OCI-LY7 (cell line): ENCODE measurements around the gene RLBP1. TPM values are rescaled to one million over a fixed set of nuclear protein-coding genes. Genes with fewer than 3 reads are reported as not detected.

Experiments used
- BruUV-seq: library from RNA; stranded (reverse); fragments of 400-500 nt; replicated peaks from 2 replicates; lab custom pipeline; 2021; lab: Mats Ljungman, UMichigan
- CTCF ChIA-PET: fragments of 300-600 bp; sonication (Branson Sonifier 250); formaldehyde crosslinking; loops from one replicate; lab custom pipeline; 2022; ENCODE audit warnings: antibody characterized with exemption; ENCODE audit not compliant: unreplicated experiment; lab: Charles Lee
- POLR2A ChIA-PET: fragments of 300-600 bp; sonication (Branson Sonifier 250); formaldehyde crosslinking; loops from one replicate; lab custom pipeline; 2022; ENCODE audit warnings: antibody characterized with exemption; lab: Charles Lee
- DNase-seq: peaks from one replicate; pipeline ENCODE4 v3.0.0-alpha.2; 2015; ENCODE audit warnings: low spot score
- H2AFZ ChIP-seq: fragments of 200-600 bp; sonication (generic), shearing (Covaris generic); 2 replicates; pipeline ENCODE4 v1.6.1; 2014; ENCODE audit warnings: mild to moderate bottlenecking, antibody characterized with exemption, low read length, moderate library complexity
- H3K27ac ChIP-seq: fragments of 200-600 bp; sonication (generic); 2 replicates; pipeline ENCODE4 v1.5.1; 2014; ENCODE audit warnings: mixed run types, low read depth, mild to moderate bottlenecking, moderate library complexity, low read length, inconsistent platforms; ENCODE audit not compliant: poor library complexity, severe bottlenecking
- H3K36me3 ChIP-seq: fragments of 200-600 bp; sonication (generic); 2 replicates; pipeline ENCODE4 v1.6.1; 2014; ENCODE audit warnings: mild to moderate bottlenecking, antibody characterized with exemption, low read length, moderate library complexity, mixed read lengths; ENCODE audit not compliant: insufficient read depth
- H3K4me1 ChIP-seq: fragments of 200-600 bp; sonication (generic); 2 replicates; pipeline ENCODE4 v1.5.1; 2014; ENCODE audit warnings: mild to moderate bottlenecking, low read length; ENCODE audit not compliant: insufficient read depth, poor library complexity, severe bottlenecking
- H3K4me2 ChIP-seq: fragments of 200-600 bp; sonication (generic); 2 replicates; pipeline ENCODE4 v1.6.1; 2014; ENCODE audit warnings: mild to moderate bottlenecking, low read length
- H3K4me3 ChIP-seq: fragments of 200-600 bp; sonication (generic); 2 replicates; pipeline ENCODE4 v1.5.1; 2014; ENCODE audit warnings: mild to moderate bottlenecking, low read depth, low read length; ENCODE audit not compliant: poor library complexity, severe bottlenecking
- H3K79me2 ChIP-seq: fragments of 200-600 bp; sonication (generic); 2 replicates; pipeline ENCODE4 v1.6.1; 2016; ENCODE audit warnings: low read depth, mild to moderate bottlenecking, low read length, moderate library complexity, mixed read lengths; ENCODE audit not compliant: insufficient read depth
- H3K9me2 ChIP-seq: fragments of 200-600 bp; sonication (generic); 2 replicates; pipeline ENCODE4 v1.6.1; 2016; ENCODE audit warnings: mild to moderate bottlenecking, low read length, mixed read lengths; ENCODE audit not compliant: insufficient read depth
- H3K9me3 ChIP-seq: fragments of 200-600 bp; sonication (generic); 2 replicates; pipeline ENCODE4 v1.6.1; 2014; ENCODE audit warnings: mild to moderate bottlenecking, mixed run types, low read length, mixed read lengths
- H4K20me1 ChIP-seq: fragments of 200-600 bp; sonication (generic); 2 replicates; pipeline ENCODE4 v1.6.1; 2014; ENCODE audit warnings: mild to moderate bottlenecking, antibody characterized with exemption, low read length, moderate library complexity, mixed read lengths; ENCODE audit not compliant: insufficient read depth
- EZH2phosphoT487 ChIP-seq: fragments of 200-600 bp; sonication (generic); IDR thresholded peaks from 2 replicates; pipeline ENCODE4 v1.6.1; 2018; ENCODE audit warnings: low read depth, borderline replicate concordance, mild to moderate bottlenecking, mixed run types, antibody characterized with exemption, low read length, moderate library complexity, mixed read lengths
- intact Hi-C: fragments of 100-400 bp; cut with micrococcal nuclease; formaldehyde crosslinking; loops from one replicate; pipeline ENCODE4 v1.10.0; 2022; ENCODE audit not compliant: unreplicated experiment
- total RNA-seq, 2 experiments: library from RNA; depleted of rRNA in 1 of 2; stranded (reverse); fragments of >200 nt in 1 of 2; shearing (Covaris generic) in 1 of 2; gene quantifications; 2 replicates each; pipeline ENCODE4 v1.2.3, GENCODE V29; 2014 to 2022
- TF ChIP-seq, protein P1 (sequence below): fragments of 200-600 bp; sonication (generic); conservative IDR thresholded peaks from 2 replicates; pipeline ENCODE4 v1.5.1; 2014; ENCODE audit warnings: mild to moderate bottlenecking, antibody characterized with exemption, low read length, moderate library complexity, mixed read lengths

RLBP1 gene
- total RNA-seq, 2 experiments from 2014 or later, result not detected

DNA sequence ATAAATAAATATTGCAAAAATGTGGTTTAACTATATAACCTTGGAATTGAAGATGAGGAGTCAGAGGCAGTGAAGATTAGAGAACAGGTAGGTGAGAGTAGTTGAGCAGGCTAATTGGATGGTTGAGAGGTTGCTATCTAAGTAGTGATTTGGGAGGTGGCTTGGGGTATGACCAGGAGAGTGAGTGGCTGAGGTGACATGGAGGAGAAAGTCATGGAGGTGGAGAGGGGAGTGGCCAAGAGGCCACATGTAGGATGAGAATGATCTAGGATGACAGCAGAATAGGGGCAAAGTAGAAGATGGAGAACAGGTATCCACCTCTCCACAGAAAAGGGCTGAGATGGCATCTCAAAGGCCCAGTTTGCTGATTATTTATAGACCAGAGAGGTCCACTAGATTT, 10.5 kb upstream of the RLBP1 start:
- TF ChIP-seq, protein P1, sequence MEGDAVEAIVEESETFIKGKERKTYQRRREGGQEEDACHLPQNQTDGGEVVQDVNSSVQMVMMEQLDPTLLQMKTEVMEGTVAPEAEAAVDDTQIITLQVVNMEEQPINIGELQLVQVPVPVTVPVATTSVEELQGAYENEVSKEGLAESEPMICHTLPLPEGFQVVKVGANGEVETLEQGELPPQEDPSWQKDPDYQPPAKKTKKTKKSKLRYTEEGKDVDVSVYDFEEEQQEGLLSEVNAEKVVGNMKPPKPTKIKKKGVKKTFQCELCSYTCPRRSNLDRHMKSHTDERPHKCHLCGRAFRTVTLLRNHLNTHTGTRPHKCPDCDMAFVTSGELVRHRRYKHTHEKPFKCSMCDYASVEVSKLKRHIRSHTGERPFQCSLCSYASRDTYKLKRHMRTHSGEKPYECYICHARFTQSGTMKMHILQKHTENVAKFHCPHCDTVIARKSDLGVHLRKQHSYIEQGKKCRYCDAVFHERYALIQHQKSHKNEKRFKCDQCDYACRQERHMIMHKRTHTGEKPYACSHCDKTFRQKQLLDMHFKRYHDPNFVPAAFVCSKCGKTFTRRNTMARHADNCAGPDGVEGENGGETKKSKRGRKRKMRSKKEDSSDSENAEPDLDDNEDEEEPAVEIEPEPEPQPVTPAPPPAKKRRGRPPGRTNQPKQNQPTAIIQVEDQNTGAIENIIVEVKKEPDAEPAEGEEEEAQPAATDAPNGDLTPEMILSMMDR, result no peak
- no peak for TF ChIP-seq EZH2phosphoT487
- H3K27ac ChIP-seq, result no peak overlapping the region
- H3K9me3 ChIP-seq, result no peaks in the 10 kb centered on the region
- no peak for DNase-seq
- H3K36me3 ChIP-seq, result no peaks in the 10 kb centered on the region
- no TSS peak for BruUV-seq
- no peaks in the 10 kb centered on the region for H3K4me1 ChIP-seq
- no peak overlapping the region for H3K4me3 ChIP-seq
- POLR2A ChIA-PET, result interaction anchor here (0.7 to 1.2 kb wide), 2 partner anchors 13 to 33 kb away, joined by 3 to 5 read pairs; partner anchors contain the start of gene FANCI
- H3K79me2 ChIP-seq, result no peaks in the 10 kb centered on the region
- intact Hi-C loops, result no loop called here
- CTCF ChIA-PET, result no interaction called here
- no peak overlapping the region for H2AFZ ChIP-seq
- H3K9me2 ChIP-seq, result no peaks in the 10 kb centered on the region
- no peaks in the 10 kb centered on the region for H4K20me1 ChIP-seq
- H3K4me2 ChIP-seq, result no peak overlapping the region

DNA sequence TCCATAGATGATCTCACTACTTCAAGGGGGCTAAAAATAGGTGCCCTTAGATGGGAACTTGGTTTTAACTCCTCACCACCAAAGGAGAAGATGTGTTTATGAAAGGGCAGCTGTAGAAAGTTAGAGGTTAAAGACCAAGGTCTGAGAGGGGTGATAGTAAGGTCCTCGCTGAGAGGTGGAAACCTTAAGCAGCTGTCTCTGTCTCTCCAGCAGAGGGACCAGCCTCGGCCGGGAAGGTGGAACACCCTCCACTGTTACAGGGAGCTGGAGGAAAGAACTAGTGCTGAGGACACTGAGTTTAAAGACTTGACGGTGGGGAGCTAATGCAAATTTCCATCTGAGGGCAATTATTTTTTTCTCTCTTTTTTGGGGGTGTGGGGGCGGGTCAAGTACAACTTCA, 8.9 kb upstream of the RLBP1 start:
- POLR2A ChIA-PET, result interaction anchor here (0.8 kb wide), 1 partner anchor 24 kb away, joined by 4 read pairs; no protein-coding TSS in a partner anchor

DNA sequence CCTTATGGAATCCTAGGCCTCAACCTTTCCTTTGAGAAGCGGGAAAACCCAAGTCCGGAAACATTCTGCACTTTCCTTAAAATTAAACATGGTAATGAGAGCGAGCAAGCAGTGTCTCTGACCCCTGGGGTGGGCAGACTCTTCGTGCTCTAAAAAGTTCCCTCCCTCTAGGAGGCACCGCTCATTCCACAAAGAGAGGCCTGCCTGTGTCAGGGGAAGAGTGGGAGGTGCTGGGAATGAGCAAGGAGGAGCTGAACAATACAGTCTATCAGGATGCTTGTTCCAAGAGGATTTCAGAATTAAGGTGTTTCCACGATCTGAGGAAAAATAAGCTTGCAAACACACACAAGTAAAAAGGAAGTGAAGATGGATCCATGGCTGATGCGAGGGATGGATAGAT, 6.0 kb upstream of the RLBP1 start:
- CTCF ChIA-PET, result no interaction called here
- Histone ChIP-seq H3K4me1 (no peaks in the 10 kb centered on the region), H3K27ac (no peak overlapping the region), H3K79me2 (no peaks in the 10 kb centered on the region), H3K4me2 (no peak overlapping the region), H4K20me1 (no peaks in the 10 kb centered on the region), H3K36me3 (no peaks in the 10 kb centered on the region), H3K9me2 (no peaks in the 10 kb centered on the region), H3K4me3 (no peak overlapping the region), H3K9me3 (no peaks in the 10 kb centered on the region), H2AFZ (no peak overlapping the region)
- TF ChIP-seq, protein P1, result no peak
- TF ChIP-seq EZH2phosphoT487, result no peak
- POLR2A ChIA-PET, result interaction anchor here (0.6 kb wide), 1 partner anchor 10 kb away, joined by 3 read pairs; no protein-coding TSS in a partner anchor
- DNase-seq, result no peak
- no TSS peak for BruUV-seq
- intact Hi-C loops, result no loop called here

More for the DNA sequence above, 8.9 kb upstream of the RLBP1 start:
- Histone ChIP-seq H3K4me1 (no peaks in the 10 kb centered on the region), H3K4me2 (no peak overlapping the region), H3K36me3 (no peaks in the 10 kb centered on the region), H3K27ac (no peak overlapping the region), H3K4me3 (no peak overlapping the region), H3K79me2 (no peaks in the 10 kb centered on the region), H4K20me1 (no peaks in the 10 kb centered on the region), H3K9me2 (no peaks in the 10 kb centered on the region), H2AFZ (no peak overlapping the region), H3K9me3 (no peaks in the 10 kb centered on the region)
- CTCF ChIA-PET, result interaction anchor here (0.7 kb wide), 1 partner anchor 24 kb away, joined by 4 read pairs; no protein-coding TSS in a partner anchor
- TF ChIP-seq, protein P1, result 0 out of 2 replicates have a peak, but pooled peaks have one; percentile 25
- TF ChIP-seq EZH2phosphoT487, result no peak
- intact Hi-C loops, result no loop called here
- no TSS peak for BruUV-seq
- DNase-seq, result no peak
